Measurements from ENCODE around the gene TEX55.
"Not testable (repeated sequence)": the region's sequence is repeated elsewhere in the genome, so short reads cannot be mapped to it uniquely, and the experiment has no call there.

TEX55 gene

GRCh38 chr3:119145500-119146167 is at the start of gene TEX55:
TSS of gene TEX55 (plus strand) at chr3:119146165. CDS start at chr3:119146190, 25 bp downstream.
- no peak for DNase-seq (ENCODE audit: low spot score)

- no peak for DNase-seq (ENCODE audit: low spot score)
Measured at GRCh38 chr3:119098003-119098402, 48.0 kb upstream of the TEX55 start.

- no peak for DNase-seq (ENCODE audit: low spot score)
Measured at GRCh38 chr3:119098619-119099222, 47.2 kb upstream of the TEX55 start.

GRCh38 chr3:119099785-119100184 is 46.2 kb upstream of the TEX55 start:
- no peak for DNase-seq (ENCODE audit: low spot score)

- no peak for DNase-seq (ENCODE audit: low spot score)
Measured at GRCh38 chr3:119104031-119104430, 41.9 kb upstream of the TEX55 start.

- not testable (repeated sequence) for DNase-seq (ENCODE audit: low spot score)
Measured at GRCh38 chr3:119118330-119118729, 27.6 kb upstream of the TEX55 start.

GRCh38 chr3:119120480-119120879 is 25.5 kb upstream of the TEX55 start:
- no peak for DNase-seq (ENCODE audit: low spot score)

GRCh38 chr3:119122350-119122749 is 23.6 kb upstream of the TEX55 start:
- no peak for DNase-seq (ENCODE audit: low spot score)

GRCh38 chr3:119125342-119125741 is 20.6 kb upstream of the TEX55 start:
- no peak for DNase-seq (ENCODE audit: low spot score)

GRCh38 chr3:119125742-119126504 is 20.0 kb upstream of the TEX55 start:
- no peak for DNase-seq (ENCODE audit: low spot score)

- not testable (repeated sequence) for DNase-seq (ENCODE audit: low spot score)
Measured at GRCh38 chr3:119130291-119130690, 15.7 kb upstream of the TEX55 start.

- DNase-seq (ENCODE audit: low spot score): not testable (repeated sequence)
Measured at GRCh38 chr3:119132291-119132690, 13.7 kb upstream of the TEX55 start.

- DNase-seq (ENCODE audit: low spot score): not testable (repeated sequence)
Measured at GRCh38 chr3:119139360-119139759, 6.6 kb upstream of the TEX55 start.

GRCh38 chr3:119140466-119140865 is 5.5 kb upstream of the TEX55 start:
- no peak for DNase-seq (ENCODE audit: low spot score)

GRCh38 chr3:119145128-119145499 is 851 bp upstream of the TEX55 start:
- DNase-seq (ENCODE audit: low spot score): no peak

- DNase-seq (ENCODE audit: low spot score): no peak
Measured at GRCh38 chr3:119146578-119147375, 812 bp downstream of the TEX55 start.

GRCh38 chr3:119147494-119147893 is 1.5 kb downstream of the TEX55 start:
- no peak for DNase-seq (ENCODE audit: low spot score)

- no peak for DNase-seq (ENCODE audit: low spot score)
Measured at GRCh38 chr3:119148493-119149180, 2.7 kb downstream of the TEX55 start.

GRCh38 chr3:119149484-119149883 is 3.5 kb downstream of the TEX55 start:
- no peak for DNase-seq (ENCODE audit: low spot score)

GRCh38 chr3:119156868-119157267 is 10.9 kb downstream of the TEX55 start:
- DNase-seq (ENCODE audit: low spot score): no peak

- DNase-seq (ENCODE audit: low spot score): no peak
Measured at GRCh38 chr3:119157971-119158370, 12.0 kb downstream of the TEX55 start.

- DNase-seq (ENCODE audit: low spot score): no peak
Measured at GRCh38 chr3:119160361-119160760, 14.4 kb downstream of the TEX55 start.
